Measurements from ENCODE around the gene ATP2B2. TPM values are rescaled to one million over a fixed set of nuclear protein-coding genes. Genes with fewer than 3 reads are reported as not detected.

ATP2B2 gene
- total RNA-seq, 1 donor from 2014 or later, result not detected

GRCh38 chr3:10358309-10358980, 146.9 kb downstream of the ATP2B2 start:
- no peak for DNase-seq (ENCODE audit: low spot score)
- Mint-ChIP-seq H3K36me3 (ENCODE audit: low read depth) (peaks cover 2% of the 10 kb centered on the region), H3K27ac (no peak overlapping the region), H3K9me3 (no peaks in the 10 kb centered on the region), H3K4me3 (no peak overlapping the region), H3K27me3 (ENCODE audit: insufficient read depth) (peaks cover 2% of the 10 kb centered on the region), H3K4me1 (ENCODE audit: low read depth) (no peaks in the 10 kb centered on the region)
- intact Hi-C loops (cut with micrococcal nuclease), result no loop called here

DNA sequence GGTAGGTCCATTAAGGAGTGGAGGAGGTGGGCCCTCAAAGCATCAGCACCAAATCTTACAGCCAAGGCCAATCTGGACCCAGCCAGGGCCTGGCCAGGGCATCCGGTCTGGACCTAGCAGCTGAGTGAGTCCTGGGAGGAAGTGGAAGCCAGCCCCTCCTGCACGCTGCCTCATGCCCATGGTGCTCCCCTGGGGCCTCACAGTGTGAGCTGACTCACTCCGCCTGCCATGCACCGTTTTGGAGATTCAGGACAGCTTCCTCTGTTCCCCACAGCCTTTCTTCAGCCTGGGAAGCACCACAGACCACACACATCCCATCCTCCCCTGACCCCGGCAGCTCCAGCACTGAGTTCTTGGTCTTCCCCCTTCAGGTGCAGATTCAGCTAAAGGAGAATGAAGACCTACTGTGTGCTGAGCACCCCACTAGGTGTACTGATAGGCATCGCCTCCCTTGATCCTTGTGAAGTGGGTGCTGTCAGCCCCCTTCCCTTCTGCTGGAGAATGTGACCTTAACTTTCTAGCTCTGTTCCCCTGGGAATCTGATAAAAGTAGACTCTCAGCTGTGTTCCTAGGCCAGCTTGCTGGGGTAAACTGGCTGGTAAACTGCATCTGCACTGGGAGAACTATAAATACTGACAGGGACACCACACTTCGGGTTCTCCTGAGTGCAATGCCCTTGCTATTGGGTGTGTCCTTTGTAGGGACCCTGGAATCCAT, 147.6 kb downstream of the ATP2B2 start:
- intact Hi-C loops (cut with micrococcal nuclease), result no loop called here
- Mint-ChIP-seq H3K4me1 (ENCODE audit: low read depth) (no peaks in the 10 kb centered on the region), H3K4me3 (no peak overlapping the region), H3K27ac (no peak overlapping the region), H3K9me3 (no peaks in the 10 kb centered on the region), H3K27me3 (ENCODE audit: insufficient read depth) (peaks cover 4% of the 10 kb centered on the region), H3K36me3 (ENCODE audit: low read depth) (peaks cover 2% of the 10 kb centered on the region)
- no peak for DNase-seq (ENCODE audit: low spot score)

GRCh38 chr3:10357095-10357494, 148.3 kb downstream of the ATP2B2 start:
- Mint-ChIP-seq H3K27ac (no peak overlapping the region), H3K9me3 (no peaks in the 10 kb centered on the region), H3K4me3 (no peak overlapping the region), H3K4me1 (ENCODE audit: low read depth) (no peaks in the 10 kb centered on the region), H3K27me3 (ENCODE audit: insufficient read depth) (peaks cover 4% of the 10 kb centered on the region), H3K36me3 (ENCODE audit: low read depth) (peaks cover 2% of the 10 kb centered on the region)
- DNase-seq (ENCODE audit: low spot score), result no peak
- intact Hi-C loops (cut with micrococcal nuclease), result no loop called here

GRCh38 chr3:10356461-10356981, 148.9 kb downstream of the ATP2B2 start:
- H3K36me3 Mint-ChIP-seq (ENCODE audit: low read depth), result peaks cover 2% of the 10 kb centered on the region
- no peaks in the 10 kb centered on the region for H3K4me1 Mint-ChIP-seq (ENCODE audit: low read depth)
- no peak overlapping the region for H3K4me3 Mint-ChIP-seq
- intact Hi-C loops (cut with micrococcal nuclease), result no loop called here
- H3K27ac Mint-ChIP-seq, result no peak overlapping the region
- no peaks in the 10 kb centered on the region for H3K9me3 Mint-ChIP-seq
- DNase-seq (ENCODE audit: low spot score), result no peak
- peaks cover 4% of the 10 kb centered on the region for H3K27me3 Mint-ChIP-seq (ENCODE audit: insufficient read depth)

DNA sequence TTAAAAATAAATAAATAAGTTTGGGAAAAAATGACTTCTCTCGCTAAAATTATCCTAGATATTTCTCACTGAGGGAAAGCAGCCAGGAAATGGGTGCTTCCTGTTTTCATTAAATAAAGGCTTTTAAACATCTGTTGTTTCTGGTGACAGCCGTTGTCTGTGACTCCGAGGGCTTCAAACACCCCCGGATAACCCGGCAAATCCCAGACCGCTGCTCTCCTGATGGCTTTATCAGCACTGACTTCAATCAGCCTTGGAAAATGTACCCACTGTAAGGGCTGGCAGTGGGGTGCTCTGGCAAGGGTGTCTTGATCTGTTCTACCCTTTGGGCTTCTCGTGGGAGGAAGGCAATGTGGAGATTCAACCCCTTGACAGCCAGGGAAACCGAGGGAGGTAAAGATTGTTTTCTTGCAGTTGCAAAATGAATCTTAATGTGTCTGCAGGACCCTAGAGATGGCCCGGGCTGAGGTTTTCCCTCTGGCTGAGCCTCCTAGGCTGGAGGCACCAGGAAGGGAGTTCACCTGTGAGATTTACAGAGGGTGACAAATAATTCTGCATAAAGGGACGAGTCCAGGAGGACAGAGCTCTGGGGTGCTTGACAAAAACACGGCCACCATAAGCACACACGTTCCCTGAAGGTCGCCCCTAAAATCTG, 150.9 kb downstream of the ATP2B2 start:
- H3K4me1 Mint-ChIP-seq (ENCODE audit: low read depth), result no peaks in the 10 kb centered on the region
- no peak overlapping the region for H3K27ac Mint-ChIP-seq
- intact Hi-C loops (cut with micrococcal nuclease), result no loop called here
- peaks cover 2% of the 10 kb centered on the region for H3K27me3 Mint-ChIP-seq (ENCODE audit: insufficient read depth)
- H3K36me3 Mint-ChIP-seq (ENCODE audit: low read depth), result no peaks in the 10 kb centered on the region
- DNase-seq (ENCODE audit: low spot score), result no peak
- H3K9me3 Mint-ChIP-seq, result no peaks in the 10 kb centered on the region
- H3K4me3 Mint-ChIP-seq, result no peak overlapping the region

- no peak for DNase-seq (ENCODE audit: low spot score)
- H3K4me1 Mint-ChIP-seq (ENCODE audit: low read depth), result no peaks in the 10 kb centered on the region
- peaks cover 2% of the 10 kb centered on the region for H3K27me3 Mint-ChIP-seq (ENCODE audit: insufficient read depth)
- H3K36me3 Mint-ChIP-seq (ENCODE audit: low read depth), result no peaks in the 10 kb centered on the region
- no peak overlapping the region for H3K4me3 Mint-ChIP-seq
- intact Hi-C loops (cut with micrococcal nuclease), result no loop called here
- H3K9me3 Mint-ChIP-seq, result no peaks in the 10 kb centered on the region
- H3K27ac Mint-ChIP-seq, result no peak overlapping the region
Observed at GRCh38 chr3:10353661-10354360, 151.6 kb downstream of the ATP2B2 start.

DNA sequence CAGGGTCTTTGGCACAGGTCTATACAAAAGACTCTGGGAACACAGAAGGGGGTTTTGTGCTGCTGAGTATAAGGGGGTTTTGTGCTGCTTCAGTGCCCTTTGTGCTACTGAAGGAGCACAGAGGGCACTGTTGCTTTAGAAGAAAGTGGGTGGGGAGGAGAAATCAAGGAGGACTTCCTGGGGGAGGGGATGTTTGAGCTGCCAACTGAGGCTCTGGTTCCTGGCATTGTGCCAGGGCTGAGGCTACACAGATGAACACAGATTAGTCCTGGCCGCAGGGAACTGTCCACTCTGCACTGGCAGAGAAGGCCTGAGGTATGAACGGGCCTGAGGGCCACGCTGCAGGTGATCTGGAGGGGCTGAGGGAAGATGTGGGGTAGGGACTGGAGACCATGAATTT, 152.2 kb downstream of the ATP2B2 start:
- no peak overlapping the region for H3K4me3 Mint-ChIP-seq
- no peak for DNase-seq (ENCODE audit: low spot score)
- H3K4me1 Mint-ChIP-seq (ENCODE audit: low read depth), result no peaks in the 10 kb centered on the region
- H3K27me3 Mint-ChIP-seq (ENCODE audit: insufficient read depth), result peaks cover 2% of the 10 kb centered on the region
- H3K36me3 Mint-ChIP-seq (ENCODE audit: low read depth), result no peaks in the 10 kb centered on the region
- no peak overlapping the region for H3K27ac Mint-ChIP-seq
- intact Hi-C loops (cut with micrococcal nuclease), result no loop called here
- no peaks in the 10 kb centered on the region for H3K9me3 Mint-ChIP-seq

GRCh38 chr3:10352146-10352911, 153.1 kb downstream of the ATP2B2 start:
- intact Hi-C loops (cut with micrococcal nuclease), result no loop called here
- Mint-ChIP-seq H3K4me3 (no peak overlapping the region), H3K4me1 (ENCODE audit: low read depth) (no peaks in the 10 kb centered on the region)

DNA sequence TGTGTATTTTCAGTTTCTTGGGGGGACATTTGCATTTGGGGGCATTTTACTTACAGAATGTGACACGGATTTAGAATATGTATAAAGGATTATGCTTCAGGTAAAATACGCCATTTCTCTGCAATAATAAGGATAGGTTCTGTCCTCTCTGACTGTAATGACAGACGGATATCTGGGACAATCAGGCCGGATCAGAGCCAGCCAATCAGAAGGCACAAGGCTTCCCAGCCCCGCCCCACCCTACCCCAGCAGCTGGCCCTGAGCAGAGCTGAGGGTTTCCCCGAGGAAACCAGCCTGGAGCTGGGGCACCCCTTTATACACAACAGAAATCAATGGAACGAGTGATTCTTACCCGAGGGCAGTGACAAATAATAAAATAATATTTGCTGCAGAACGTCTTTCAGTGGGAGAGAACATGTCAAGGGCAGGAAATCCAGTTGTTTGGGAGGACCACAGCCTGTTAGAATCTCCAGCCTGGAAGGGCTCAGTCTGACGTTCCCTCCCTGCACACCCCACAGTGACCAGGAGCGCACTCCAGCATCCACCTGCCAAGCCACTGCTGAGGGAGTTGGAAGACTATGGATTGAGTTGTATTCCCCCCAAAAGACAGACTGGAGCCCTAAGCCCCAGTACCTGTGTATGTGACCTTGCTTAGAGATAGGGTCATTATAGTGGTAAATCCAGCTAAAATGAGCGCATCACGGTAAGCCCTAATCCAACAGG, 154.2 kb downstream of the ATP2B2 start:
- DNase-seq (ENCODE audit: low spot score), result no peak
- no peaks in the 10 kb centered on the region for H3K4me1 Mint-ChIP-seq (ENCODE audit: low read depth)
- H3K27ac Mint-ChIP-seq, result no peak overlapping the region
- H3K4me3 Mint-ChIP-seq, result no peak overlapping the region
- intact Hi-C loops (cut with micrococcal nuclease), result no loop called here
- no peaks in the 10 kb centered on the region for H3K9me3 Mint-ChIP-seq
- H3K27me3 Mint-ChIP-seq (ENCODE audit: insufficient read depth), result peaks cover 2% of the 10 kb centered on the region
- H3K36me3 Mint-ChIP-seq (ENCODE audit: low read depth), result no peaks in the 10 kb centered on the region

More at GRCh38 chr3:10352146-10352911, 153.1 kb downstream of the ATP2B2 start:
- no peak for DNase-seq (ENCODE audit: low spot score)
- Mint-ChIP-seq H3K27ac (no peak overlapping the region), H3K27me3 (ENCODE audit: insufficient read depth) (peaks cover 2% of the 10 kb centered on the region), H3K9me3 (no peaks in the 10 kb centered on the region), H3K36me3 (ENCODE audit: low read depth) (no peaks in the 10 kb centered on the region)

DNA sequence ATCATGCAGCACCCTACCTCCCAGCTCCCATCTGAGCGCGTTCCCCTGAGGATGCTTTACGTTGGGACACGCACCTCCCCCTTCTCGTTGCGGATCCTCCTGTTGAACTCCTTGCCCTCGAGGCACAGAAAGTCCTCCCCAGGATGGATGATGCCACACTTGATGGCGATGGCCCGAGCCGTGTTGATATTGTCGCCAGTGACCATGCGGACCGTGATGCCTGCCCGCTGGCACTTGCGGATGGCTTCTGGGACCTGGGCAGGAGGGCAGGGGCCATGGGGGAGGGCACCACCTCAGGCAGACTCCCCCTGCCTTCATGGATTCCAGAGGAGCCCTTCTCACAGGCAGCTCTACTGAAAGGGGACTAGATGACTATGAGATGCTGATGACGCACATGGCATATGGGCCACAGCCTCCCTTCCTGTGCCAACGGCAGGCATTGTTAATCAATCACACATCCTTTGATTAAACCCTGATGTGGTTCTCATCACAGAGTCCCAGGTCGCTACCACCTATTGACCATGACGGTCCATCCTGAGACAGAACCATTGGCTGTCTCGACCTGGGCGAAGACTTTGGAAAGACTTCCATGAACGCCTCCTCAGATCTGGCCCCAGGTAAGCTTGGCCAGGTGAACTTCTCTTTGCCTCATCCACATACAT, 154.9 kb downstream of the ATP2B2 start:
- DNase-seq (ENCODE audit: low spot score), result no peak
- Mint-ChIP-seq H3K4me1 (ENCODE audit: low read depth) (no peaks in the 10 kb centered on the region), H3K27ac (no peak overlapping the region), H3K36me3 (ENCODE audit: low read depth) (no peaks in the 10 kb centered on the region), H3K27me3 (ENCODE audit: insufficient read depth) (peaks cover 2% of the 10 kb centered on the region), H3K9me3 (no peaks in the 10 kb centered on the region), H3K4me3 (no peak overlapping the region)
- intact Hi-C loops (cut with micrococcal nuclease), result no loop called here

DNA sequence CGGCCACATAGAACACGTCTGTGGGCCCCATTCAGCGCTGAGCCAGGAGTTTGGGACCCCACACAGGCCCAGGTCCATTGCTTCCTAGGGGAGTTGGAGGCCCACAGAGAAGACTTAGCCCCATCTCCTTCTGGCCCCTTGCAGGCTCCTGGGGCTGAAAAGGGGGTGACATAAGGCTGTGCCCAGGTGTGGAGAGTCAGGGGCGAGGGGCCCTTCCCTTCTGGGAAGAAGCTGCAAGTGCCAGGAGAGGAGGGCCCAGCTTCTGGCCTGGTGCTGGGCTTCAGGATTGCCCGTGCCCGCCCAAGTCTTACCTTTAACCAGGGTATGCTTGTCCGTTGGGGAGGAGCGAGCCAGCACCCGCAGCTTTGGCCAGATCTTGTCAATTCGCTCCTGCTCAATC, 155.6 kb downstream of the ATP2B2 start:
- H3K36me3 Mint-ChIP-seq (ENCODE audit: low read depth), result no peaks in the 10 kb centered on the region
- intact Hi-C loops (cut with micrococcal nuclease), result loop anchor here (10.0 kb wide), 1 partner anchor 155 kb away; the partner anchor contains the start of gene ATP2B2
- no peak overlapping the region for H3K27ac Mint-ChIP-seq
- H3K4me1 Mint-ChIP-seq (ENCODE audit: low read depth), result no peaks in the 10 kb centered on the region
- no peak overlapping the region for H3K4me3 Mint-ChIP-seq
- no peak for DNase-seq (ENCODE audit: low spot score)
- peaks cover 2% of the 10 kb centered on the region for H3K27me3 Mint-ChIP-seq (ENCODE audit: insufficient read depth)
- H3K9me3 Mint-ChIP-seq, result no peaks in the 10 kb centered on the region

All from activated T-helper 1 cell treated with anti-CD3 and anti-CD28 coated beads, Interleukin-12 subunit alpha, Interleukin-12 subunit beta, Interleukin-2, Interleukin-4 antibody, amounts not matched to agents 30 ng/mL and 10 ng/mL and 1 ng/mL, durations not matched to agents 14 hours and 24 hours and 36 hours (primary cell).